KBM-7 (cell line): ENCODE results near the gene MRPL39.

Experiments used
- DNase-seq: peaks from one replicate; pipeline ENCODE4 v3.0.0-alpha.2; 2015
- in situ Hi-C: fragments of 300-500 bp; cut with MboI; formaldehyde crosslinking; loops from 2 replicates; pipeline ENCODE4 v1.14.3; 2020; ENCODE audit warnings: low sequenced_read_pairs, low pct_unique_long_range_greater_than_20kb, mixed read lengths

The MRPL39 gene

GRCh38 chr21:25624511-25624910 lies 17.2 kb upstream of the MRPL39 start:
- no peak for DNase-seq
- in situ Hi-C loops: no loop called here

- in situ Hi-C loops: no loop called here
- no peak for DNase-seq
Measured at GRCh38 chr21:25619198-25619597, 11.9 kb upstream of the MRPL39 start.

GRCh38 chr21:25615880-25616279 lies 8.6 kb upstream of the MRPL39 start:
- DNase-seq: no peak
- in situ Hi-C loops: no loop called here

- in situ Hi-C loops: no loop called here
- DNase-seq: no peak
Measured at GRCh38 chr21:25614441-25614840, 7.2 kb upstream of the MRPL39 start.

GRCh38 chr21:25608044-25608737 lies 910 bp upstream of the MRPL39 start:
- in situ Hi-C loops: no loop called here
- peak; percentile 89 for DNase-seq

- peak; percentile 36 for DNase-seq
Measured at GRCh38 chr21:25589887-25590286, 17.4 kb downstream of the MRPL39 start.

GRCh38 chr21:25586791-25587190 lies 20.5 kb downstream of the MRPL39 start:
- no peak for DNase-seq
- in situ Hi-C loops: no loop called here

More at GRCh38 chr21:25589887-25590286, 17.4 kb downstream of the MRPL39 start:
- in situ Hi-C loops: no loop called here

GRCh38 chr21:25586326-25586725 lies 21.0 kb downstream of the MRPL39 start:
- in situ Hi-C loops: no loop called here
- DNase-seq: no peak

GRCh38 chr21:25584833-25585676 lies 22.2 kb downstream of the MRPL39 start:
- in situ Hi-C loops: no loop called here

GRCh38 chr21:25583370-25584130 lies 23.7 kb downstream of the MRPL39 start:
- no peak for DNase-seq
- in situ Hi-C loops: no loop called here

More at GRCh38 chr21:25584833-25585676, 22.2 kb downstream of the MRPL39 start:
- no peak for DNase-seq

- in situ Hi-C loops: no loop called here
- DNase-seq: no peak
Measured at GRCh38 chr21:25582888-25583287, 24.4 kb downstream of the MRPL39 start.

GRCh38 chr21:25582164-25582790 lies 25.0 kb downstream of the MRPL39 start:
- DNase-seq: no peak
- in situ Hi-C loops: no loop called here

- in situ Hi-C loops: no loop called here
- DNase-seq: no peak
Measured at GRCh38 chr21:25581582-25581981, 25.7 kb downstream of the MRPL39 start.

- no peak for DNase-seq
- in situ Hi-C loops: no loop called here
Measured at GRCh38 chr21:25580912-25581260, 26.4 kb downstream of the MRPL39 start.

- DNase-seq: no peak
Measured at GRCh38 chr21:25579226-25580013, 27.9 kb downstream of the MRPL39 start.

GRCh38 chr21:25578056-25578961 lies 29.0 kb downstream of the MRPL39 start:
- in situ Hi-C loops: no loop called here
- peak; percentile 19 for DNase-seq

More at GRCh38 chr21:25579226-25580013, 27.9 kb downstream of the MRPL39 start:
- in situ Hi-C loops: no loop called here

- DNase-seq: no peak
- in situ Hi-C loops: no loop called here
Measured at GRCh38 chr21:25577424-25578055, 29.7 kb downstream of the MRPL39 start.
